CD4-positive, alpha-beta memory T cell (primary cell): ENCODE results near the gene TSGA10. TPM values are rescaled to one million over a fixed set of nuclear protein-coding genes. Genes with fewer than 3 reads are reported as not detected.
A peak's percentile ranks its signal among the peaks of the same experiment; 100 is the strongest.
"Not testable (repeated sequence)": the region's sequence is repeated elsewhere in the genome, so short reads cannot be mapped to it uniquely, and the experiment has no call there.

Source experiments
- CTCF ChIA-PET: fragments of 350-600 bp; sonication (Branson Sonifier 250); formaldehyde crosslinking; loops from one replicate; lab custom pipeline; 2021; ENCODE audit warnings: inconsistent platforms; ENCODE audit not compliant: partially characterized antibody; lab: Charles Lee
- POLR2A ChIA-PET: fragments of 350-600 bp; sonication (Branson Sonifier 250); formaldehyde crosslinking; loops from one replicate; lab custom pipeline; 2021; ENCODE audit not compliant: partially characterized antibody; lab: Charles Lee
- DNase-seq, 5 donors: peaks; one replicate each; pipeline versions ENCODE4 v3.0.0 to v3.0.0-alpha.2; 2020 to 2022; ENCODE audit warnings: mixed read lengths in 1 of 5
- H3K27ac ChIP-seq: one replicate; pipeline ENCODE4 v1.7.0; 2013; ENCODE audit warnings: low read depth, low read length
- H3K27me3 ChIP-seq: 2 replicates; pipeline ENCODE4 v1.7.0; 2013; ENCODE audit warnings: mild to moderate bottlenecking, low read length, moderate library complexity; ENCODE audit not compliant: insufficient read depth
- H3K36me3 ChIP-seq: 2 replicates; pipeline ENCODE4 v1.7.0; 2013; ENCODE audit warnings: mild to moderate bottlenecking, low read length, moderate library complexity; ENCODE audit not compliant: insufficient read depth
- H3K4me1 ChIP-seq: 2 replicates; pipeline ENCODE4 v1.7.0; 2013; ENCODE audit warnings: mild to moderate bottlenecking, low read length, moderate library complexity; ENCODE audit not compliant: insufficient read depth
- H3K4me3 ChIP-seq, 2 donors: one replicate each; pipeline ENCODE4 v1.7.0; 2013; ENCODE audit warnings: low read length in 2 of 2, mild to moderate bottlenecking in 1 of 2
- H3K9me3 ChIP-seq, 2 donors: one replicate each; pipeline ENCODE4 v1.7.0; 2013; ENCODE audit warnings: low read length in 2 of 2, control low read depth in 1 of 2; ENCODE audit not compliant: control insufficient read depth in 1 of 2
- H3K27ac Mint-ChIP-seq, 7 donors: one replicate each; pipeline ENCODE4 v1.8.0; 2020 to 2021; ENCODE audit warnings: mixed read lengths in 7 of 7, mild to moderate bottlenecking in 6 of 7, inconsistent platforms in 3 of 7, moderate library complexity in 3 of 7
- H3K27me3 Mint-ChIP-seq, 2 donors: one replicate each; pipeline ENCODE4 v1.8.0; 2020 to 2021; ENCODE audit warnings: mixed read lengths in 2 of 2
- H3K36me3 Mint-ChIP-seq, 2 donors: one replicate each; pipeline ENCODE4 v1.8.0; 2020 to 2021; ENCODE audit warnings: mixed read lengths in 2 of 2, inconsistent platforms in 1 of 2, mild to moderate bottlenecking in 1 of 2
- H3K4me1 Mint-ChIP-seq, 4 donors: one replicate each; pipeline ENCODE4 v1.8.0; 2020 to 2021; ENCODE audit warnings: mixed read lengths in 4 of 4, mild to moderate bottlenecking in 1 of 4
- H3K4me3 Mint-ChIP-seq, 8 donors: one replicate each; pipeline ENCODE4 v1.8.0; 2020 to 2021; ENCODE audit warnings: mixed read lengths in 8 of 8, mild to moderate bottlenecking in 7 of 8, moderate library complexity in 6 of 8, inconsistent platforms in 3 of 8
- H3K9me3 Mint-ChIP-seq, 8 donors: one replicate each; pipeline ENCODE4 v1.8.0; 2020 to 2021; ENCODE audit warnings: mixed read lengths in 8 of 8, mild to moderate bottlenecking in 5 of 8, inconsistent platforms in 3 of 8, moderate library complexity in 1 of 8
- intact Hi-C: fragments of 100-400 bp; cut with micrococcal nuclease; formaldehyde crosslinking; loops from one replicate; pipeline ENCODE4 v1.15.1; 2023
- polyA plus RNA-seq, 2 donors: library from polyadenylated mRNA; unstranded; fragments of 300-500 nt; fragmentation: Illumina TruSeq; gene quantifications; one replicate each; pipeline ENCODE4 v1.2.3, GENCODE V29; 2021
- total RNA-seq, 2 experiments: library from RNA; stranded (reverse); gene quantifications; one replicate each; pipeline ENCODE4 v1.2.3, GENCODE V29; 2021

TSGA10 gene
- total RNA-seq (10 to 100 TPM; 20.7 to 22.6 TPM), polyA plus RNA-seq (10 to 100 TPM; 17.0 to 17.3 TPM)

- Histone ChIP-seq H3K36me3 (peaks cover 6% of the 10 kb centered on the region), H3K27me3 (no peaks in the 10 kb centered on the region), H3K4me3 (peak within 1 kb of the TSS; percentile 78 to 89), H3K9me3 (no peaks in the 10 kb centered on the region), H3K4me1 (peaks cover 25% of the 10 kb centered on the region), H3K27ac (peak within 1 kb of the TSS; percentile 97)
- CTCF ChIA-PET, result interaction anchor here (1.0 to 3.2 kb wide), 5 partner anchors 12 to 182 kb away, joined by 4 to 20 read pairs (median 7); partner anchors contain the start of genes C2orf15, EIF5B, MITD1 and MRPL30
- H3K9me3 Mint-ChIP-seq, result no peaks in the 10 kb centered on the region
- peaks cover 24 to 43% of the 10 kb centered on the region in 2 donors for H3K36me3 Mint-ChIP-seq
- peak within 1 kb of the TSS in 3 of 8 donors; percentile 91 to 99 (median 96) for H3K4me3 Mint-ChIP-seq
- peak within 1 kb of the TSS in 1 of 7 donors; percentile 100 for H3K27ac Mint-ChIP-seq
- peak; percentile 90 to 92 (median 91) for DNase-seq
- POLR2A ChIA-PET, result interaction anchor here (0.6 to 6.2 kb wide), 18 partner anchors 10 to 1509 kb away, joined by 3 to 112 read pairs (median 5); partner anchors contain the start of genes ACTR1B, C2orf15, COX5B and EIF5B
- peaks cover 10 to 43% (median 39%) of the 10 kb centered on the region in 4 donors for H3K4me1 Mint-ChIP-seq
- intact Hi-C loops, result loop anchor here (1.0 to 10.0 kb wide), 5 partner anchors 14 to 1160 kb away; partner anchors contain the start of genes C2orf15, EIF5B, MITD1 and MRPL30
- no peaks in the 10 kb centered on the region for H3K27me3 Mint-ChIP-seq
Observed at GRCh38 chr2:99154643-99155536, at the start of gene TSGA10, which contains the start of gene LIPT1. Gene TSGA10, minus strand, starts transcription at chr2:99154942. Its CDS starts 45,503 bp downstream, at chr2:99109439. Gene LIPT1, plus strand, starts transcription at chr2:99154967. Its CDS starts 6,991 bp downstream, at chr2:99161958.

- peaks cover 0 to 4% (median under 1%) of the 10 kb centered on the region in 4 donors for H3K4me1 Mint-ChIP-seq
- Histone ChIP-seq H3K4me1 (no peaks in the 10 kb centered on the region), H3K27ac (no peak overlapping the region), H3K36me3 (peaks cover 10% of the 10 kb centered on the region), H3K9me3 (no peaks in the 10 kb centered on the region), H3K27me3 (no peaks in the 10 kb centered on the region), H3K4me3 (no peak overlapping the region)
- no peak overlapping the region for H3K4me3 Mint-ChIP-seq
- H3K9me3 Mint-ChIP-seq, result peaks cover 0 to 16% (median 9%) of the 10 kb centered on the region in 8 donors
- peaks cover 8% of the 10 kb centered on the region in 2 donors for H3K36me3 Mint-ChIP-seq
- POLR2A ChIA-PET, result no interaction called here
- CTCF ChIA-PET, result no interaction called here
- H3K27ac Mint-ChIP-seq, result peak overlapping the region in 4 of 7 donors; percentile 44 to 88 (median 56)
- intact Hi-C loops, result no loop called here
- H3K27me3 Mint-ChIP-seq, result no peaks in the 10 kb centered on the region
- no peak for DNase-seq
Observed at GRCh38 chr2:99201959-99202678, 47.4 kb upstream of the TSGA10 start.

GRCh38 chr2:99200076-99200800 lies 45.5 kb upstream of the TSGA10 start:
- intact Hi-C loops, result no loop called here
- CTCF ChIA-PET, result no interaction called here
- Histone ChIP-seq H3K4me1 (no peaks in the 10 kb centered on the region), H3K27me3 (no peaks in the 10 kb centered on the region), H3K36me3 (peaks cover 26% of the 10 kb centered on the region), H3K9me3 (no peaks in the 10 kb centered on the region), H3K4me3 (no peak overlapping the region), H3K27ac (no peak overlapping the region)
- Mint-ChIP-seq H3K36me3 (peaks cover 8 to 27% of the 10 kb centered on the region in 2 donors), H3K4me1 (peaks cover 0 to 4% (median under 1%) of the 10 kb centered on the region in 4 donors), H3K27ac (peak overlapping the region in 5 of 7 donors; percentile 22 to 81 (median 65)), H3K4me3 (no peak overlapping the region), H3K27me3 (no peaks in the 10 kb centered on the region), H3K9me3 (peaks cover 0 to 3% (median 0%) of the 10 kb centered on the region in 8 donors)
- POLR2A ChIA-PET, result no interaction called here
- no peak for DNase-seq

- DNase-seq, result no peak
- Histone ChIP-seq H3K4me3 (no peak overlapping the region), H3K9me3 (no peaks in the 10 kb centered on the region), H3K27me3 (no peaks in the 10 kb centered on the region), H3K36me3 (peaks cover 27% of the 10 kb centered on the region), H3K27ac (no peak overlapping the region), H3K4me1 (no peaks in the 10 kb centered on the region)
- H3K27ac Mint-ChIP-seq, result peak overlapping the region in 5 of 7 donors; percentile 20 to 73 (median 46)
- no peak overlapping the region for H3K4me3 Mint-ChIP-seq
- POLR2A ChIA-PET, result interaction anchor here (0.6 kb wide), 1 partner anchor 547 kb away, joined by 3 read pairs; no protein-coding TSS in a partner anchor
- CTCF ChIA-PET, result no interaction called here
- H3K4me1 Mint-ChIP-seq, result peaks cover 0 to 4% (median under 1%) of the 10 kb centered on the region in 4 donors
- H3K27me3 Mint-ChIP-seq, result no peaks in the 10 kb centered on the region
- intact Hi-C loops, result no loop called here
- peaks cover 0 to 3% (median 0%) of the 10 kb centered on the region in 8 donors for H3K9me3 Mint-ChIP-seq
- H3K36me3 Mint-ChIP-seq, result peaks cover 12 to 32% of the 10 kb centered on the region in 2 donors
Observed at GRCh38 chr2:99198103-99198841, 43.5 kb upstream of the TSGA10 start.

GRCh38 chr2:99192364-99192763 lies 37.6 kb upstream of the TSGA10 start:
- POLR2A ChIA-PET, H3K4me3 Mint-ChIP-seq, H3K9me3 Mint-ChIP-seq, H3K9me3 ChIP-seq, CTCF ChIA-PET, H3K27me3 Mint-ChIP-seq, H3K4me1 ChIP-seq, DNase-seq, H3K27ac ChIP-seq, H3K27me3 ChIP-seq, H3K4me3 ChIP-seq, intact Hi-C loops: not testable (repeated sequence)
- peaks cover 25% of the 10 kb centered on the region for H3K36me3 ChIP-seq
- peaks cover 4 to 17% (median 8%) of the 10 kb centered on the region in 4 donors for H3K4me1 Mint-ChIP-seq
- peak overlapping the region in 1 of 7 donors; percentile 22 for H3K27ac Mint-ChIP-seq
- peaks cover 46 to 74% of the 10 kb centered on the region in 2 donors for H3K36me3 Mint-ChIP-seq

GRCh38 chr2:99190548-99190947 lies 35.8 kb upstream of the TSGA10 start:
- Histone ChIP-seq H3K9me3 (no peaks in the 10 kb centered on the region), H3K36me3 (peaks cover 9% of the 10 kb centered on the region), H3K4me1 (no peaks in the 10 kb centered on the region), H3K27me3 (no peaks in the 10 kb centered on the region), H3K4me3 (no peak overlapping the region), H3K27ac (no peak overlapping the region)
- POLR2A ChIA-PET, result interaction anchor here (1.3 kb wide), 1 partner anchor 49 kb away, joined by 3 read pairs; the partner anchor contains the start of gene C2orf15
- peaks cover 6 to 20% (median 9%) of the 10 kb centered on the region in 4 donors for H3K4me1 Mint-ChIP-seq
- no peak for DNase-seq
- H3K27ac Mint-ChIP-seq, result peak overlapping the region in 2 of 7 donors; percentile 14 to 24
- intact Hi-C loops, result no loop called here
- H3K36me3 Mint-ChIP-seq, result peaks cover 41 to 64% of the 10 kb centered on the region in 2 donors
- CTCF ChIA-PET, result no interaction called here
- no peaks in the 10 kb centered on the region for H3K27me3 Mint-ChIP-seq
- no peaks in the 10 kb centered on the region for H3K9me3 Mint-ChIP-seq
- H3K4me3 Mint-ChIP-seq, result no peak overlapping the region
